Nephron progenitor cell (in vitro differentiated cells): ENCODE measurements around the gene PKP1.

Source experiments
- DNase-seq: peaks from one replicate; pipeline ENCODE4 v3.0.0; 2021
- H3K27ac Mint-ChIP-seq: 2 replicates; pipeline ENCODE4 v1.8.0; 2021; ENCODE audit warnings: mild to moderate bottlenecking, moderate library complexity, mixed read lengths
- H3K27me3 Mint-ChIP-seq: 2 replicates; pipeline ENCODE4 v1.8.0; 2021; ENCODE audit warnings: mild to moderate bottlenecking, low read depth, mixed read lengths; ENCODE audit not compliant: poor library complexity
- H3K36me3 Mint-ChIP-seq: 2 replicates; pipeline ENCODE4 v1.8.0; 2021; ENCODE audit warnings: low read depth, mixed read lengths
- H3K4me1 Mint-ChIP-seq: 2 replicates; pipeline ENCODE4 v1.8.0; 2021; ENCODE audit warnings: mixed read lengths
- H3K4me3 Mint-ChIP-seq: 2 replicates; pipeline ENCODE4 v1.8.0; 2021; ENCODE audit warnings: mild to moderate bottlenecking, moderate library complexity, mixed read lengths
- H3K9me3 Mint-ChIP-seq: 2 replicates; pipeline ENCODE4 v1.8.0; 2021; ENCODE audit warnings: mild to moderate bottlenecking, moderate library complexity, mixed read lengths
- TF ChIP-seq, protein P1 (sequence below): fragments of 200-600 bp; sonication (generic); IDR thresholded peaks from 2 replicates; pipeline ENCODE4 v1.5.0; 2021; ENCODE audit warnings: antibody characterized with exemption

PKP1 gene

DNA sequence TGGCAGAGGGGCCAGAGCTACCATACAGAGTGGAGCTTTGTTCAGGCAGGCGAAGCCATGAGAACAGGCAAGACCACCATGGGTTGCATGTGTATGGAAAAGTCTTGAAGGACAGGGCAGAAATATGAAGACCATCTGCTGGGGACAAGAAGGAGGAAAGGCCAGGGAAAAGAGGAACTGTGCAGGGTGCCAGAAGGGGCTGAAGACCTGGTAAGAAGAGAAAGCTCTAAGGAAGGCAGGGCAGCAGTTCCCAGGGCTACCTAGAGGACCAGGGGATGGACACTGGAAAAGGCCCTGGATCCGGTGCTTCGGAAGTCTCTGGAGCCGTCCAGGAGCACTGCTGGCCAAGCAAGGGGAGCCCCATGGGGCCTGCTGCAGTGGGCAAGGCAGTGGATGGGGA lies 43.4 kb downstream of the PKP1 start:
- DNase-seq, result no peak
- Mint-ChIP-seq H3K4me1 (no peaks in the 10 kb centered on the region), H3K36me3 (no peaks in the 10 kb centered on the region), H3K27me3 (peaks cover 24% of the 10 kb centered on the region), H3K27ac (no peak overlapping the region), H3K9me3 (no peaks in the 10 kb centered on the region), H3K4me3 (no peak overlapping the region)
- TF ChIP-seq, protein P1, sequence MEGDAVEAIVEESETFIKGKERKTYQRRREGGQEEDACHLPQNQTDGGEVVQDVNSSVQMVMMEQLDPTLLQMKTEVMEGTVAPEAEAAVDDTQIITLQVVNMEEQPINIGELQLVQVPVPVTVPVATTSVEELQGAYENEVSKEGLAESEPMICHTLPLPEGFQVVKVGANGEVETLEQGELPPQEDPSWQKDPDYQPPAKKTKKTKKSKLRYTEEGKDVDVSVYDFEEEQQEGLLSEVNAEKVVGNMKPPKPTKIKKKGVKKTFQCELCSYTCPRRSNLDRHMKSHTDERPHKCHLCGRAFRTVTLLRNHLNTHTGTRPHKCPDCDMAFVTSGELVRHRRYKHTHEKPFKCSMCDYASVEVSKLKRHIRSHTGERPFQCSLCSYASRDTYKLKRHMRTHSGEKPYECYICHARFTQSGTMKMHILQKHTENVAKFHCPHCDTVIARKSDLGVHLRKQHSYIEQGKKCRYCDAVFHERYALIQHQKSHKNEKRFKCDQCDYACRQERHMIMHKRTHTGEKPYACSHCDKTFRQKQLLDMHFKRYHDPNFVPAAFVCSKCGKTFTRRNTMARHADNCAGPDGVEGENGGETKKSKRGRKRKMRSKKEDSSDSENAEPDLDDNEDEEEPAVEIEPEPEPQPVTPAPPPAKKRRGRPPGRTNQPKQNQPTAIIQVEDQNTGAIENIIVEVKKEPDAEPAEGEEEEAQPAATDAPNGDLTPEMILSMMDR, result no peak

DNA sequence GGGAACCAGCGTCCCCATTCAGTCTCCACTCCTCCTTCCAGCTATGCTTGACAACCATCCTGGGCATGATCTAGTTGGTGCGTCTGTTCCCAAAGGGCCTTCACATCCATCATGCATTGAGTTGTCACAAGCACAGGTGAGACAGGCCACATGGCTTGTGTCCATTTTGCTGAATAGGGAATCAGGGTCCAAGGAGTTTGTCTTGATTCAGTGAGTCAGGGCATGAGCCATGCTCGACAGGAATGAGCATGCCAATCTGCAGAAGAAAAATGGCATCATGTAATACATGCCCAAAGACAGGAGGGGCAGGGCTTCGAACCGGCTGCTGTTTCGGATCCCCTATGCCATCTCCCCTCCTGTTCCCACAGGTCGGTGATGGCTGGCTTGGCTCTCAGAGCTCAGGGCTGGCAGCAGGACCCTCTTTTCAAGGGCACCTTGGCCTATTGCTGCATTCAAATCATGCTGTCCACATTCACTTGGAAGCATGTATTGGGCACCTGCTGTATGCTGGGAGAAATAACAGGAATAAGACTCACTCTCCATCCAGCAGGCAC lies 44.5 kb downstream of the PKP1 start:
- no peaks in the 10 kb centered on the region for H3K9me3 Mint-ChIP-seq
- DNase-seq, result no peak
- TF ChIP-seq, protein P1, result no peak
- no peak overlapping the region for H3K4me3 Mint-ChIP-seq
- no peaks in the 10 kb centered on the region for H3K4me1 Mint-ChIP-seq
- H3K36me3 Mint-ChIP-seq, result no peaks in the 10 kb centered on the region
- no peak overlapping the region for H3K27ac Mint-ChIP-seq
- peaks cover 24% of the 10 kb centered on the region for H3K27me3 Mint-ChIP-seq

GRCh38 chr1:201328576-201328975 lies 45.3 kb downstream of the PKP1 start:
- no peak for DNase-seq
- Mint-ChIP-seq H3K27ac (no peak overlapping the region), H3K9me3 (no peaks in the 10 kb centered on the region), H3K4me1 (no peaks in the 10 kb centered on the region), H3K4me3 (no peak overlapping the region), H3K36me3 (no peaks in the 10 kb centered on the region), H3K27me3 (peaks cover 20% of the 10 kb centered on the region)
- TF ChIP-seq, protein P1, result no peak

DNA sequence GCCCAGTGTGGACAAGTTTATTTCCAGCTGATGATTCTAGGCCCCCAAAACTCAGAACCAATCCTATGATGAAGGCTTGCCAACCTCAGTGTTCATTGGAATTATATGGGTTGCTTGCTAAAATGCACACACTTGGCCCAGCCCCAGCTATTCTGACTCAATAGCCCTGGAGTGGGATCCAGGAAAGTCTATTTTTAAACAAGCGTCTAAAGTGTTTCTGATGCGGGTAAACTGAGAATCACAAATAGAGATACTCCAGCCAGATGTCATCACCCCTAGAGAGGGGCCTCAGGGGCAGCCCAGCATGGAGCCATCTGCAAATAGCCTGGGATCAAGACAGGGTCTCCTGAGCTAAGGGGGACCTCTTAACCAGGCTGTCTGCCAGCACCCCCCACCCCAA lies 46.0 kb downstream of the PKP1 start:
- H3K4me3 Mint-ChIP-seq, result no peak overlapping the region
- no peaks in the 10 kb centered on the region for H3K9me3 Mint-ChIP-seq
- TF ChIP-seq, protein P1, result no peak
- peaks cover 18% of the 10 kb centered on the region for H3K27me3 Mint-ChIP-seq
- no peaks in the 10 kb centered on the region for H3K36me3 Mint-ChIP-seq
- no peaks in the 10 kb centered on the region for H3K4me1 Mint-ChIP-seq
- DNase-seq, result no peak
- no peak overlapping the region for H3K27ac Mint-ChIP-seq

- TF ChIP-seq, protein P1, result no peak
- no peak for DNase-seq
- peaks cover 18% of the 10 kb centered on the region for H3K27me3 Mint-ChIP-seq
- H3K4me3 Mint-ChIP-seq, result no peak overlapping the region
- H3K9me3 Mint-ChIP-seq, result no peaks in the 10 kb centered on the region
- H3K4me1 Mint-ChIP-seq, result peaks cover 3% of the 10 kb centered on the region
- no peak overlapping the region for H3K27ac Mint-ChIP-seq
- H3K36me3 Mint-ChIP-seq, result no peaks in the 10 kb centered on the region
Observed at GRCh38 chr1:201329801-201330200, 46.5 kb downstream of the PKP1 start.

- TF ChIP-seq, protein P1, result no peak
- Mint-ChIP-seq H3K27me3 (peaks cover 22% of the 10 kb centered on the region), H3K36me3 (no peaks in the 10 kb centered on the region), H3K27ac (no peak overlapping the region), H3K4me1 (peaks cover 6% of the 10 kb centered on the region), H3K4me3 (no peak overlapping the region), H3K9me3 (no peaks in the 10 kb centered on the region)
- DNase-seq, result no peak
Observed at GRCh38 chr1:201330541-201330940, 47.2 kb downstream of the PKP1 start.
